DOHH2 (cell line): ENCODE results near the gene GOLGA8T.
"Not testable (repeated sequence)": the region's sequence is repeated elsewhere in the genome, so short reads cannot be mapped to it uniquely, and the experiment has no call there.

Experiments used
- H3F3A ChIP-seq: fragments of 200-600 bp; sonication (generic), shearing (Covaris generic); 2 replicates; pipeline ENCODE4 v1.6.0; 2016; ENCODE audit warnings: antibody characterized with exemption, mild to moderate bottlenecking; ENCODE audit not compliant: control insufficient read depth, insufficient read depth
- H3K27ac ChIP-seq: fragments of 200-600 bp; sonication (generic); 2 replicates; pipeline ENCODE4 v1.5.1; 2014; ENCODE audit warnings: low read depth, mild to moderate bottlenecking, low read length, moderate library complexity
- H3K27me3 ChIP-seq: fragments of 200-600 bp; sonication (generic); 2 replicates; pipeline ENCODE4 v1.6.1; 2014; ENCODE audit warnings: mild to moderate bottlenecking, low read length, mixed read lengths; ENCODE audit not compliant: control insufficient read depth
- H3K36me3 ChIP-seq: fragments of 200-600 bp; sonication (generic); 2 replicates; pipeline ENCODE4 v1.6.1; 2014; ENCODE audit warnings: mild to moderate bottlenecking, low read length, moderate library complexity, mixed read lengths; ENCODE audit not compliant: control insufficient read depth
- H3K4me1 ChIP-seq: fragments of 200-600 bp; sonication (generic); 2 replicates; pipeline ENCODE4 v1.6.1; 2014; ENCODE audit warnings: mild to moderate bottlenecking, low read length, mixed read lengths; ENCODE audit not compliant: control insufficient read depth
- H3K4me2 ChIP-seq: fragments of 200-600 bp; sonication (generic); 2 replicates; pipeline ENCODE4 v1.6.0; 2014; ENCODE audit warnings: mild to moderate bottlenecking, low read length, moderate library complexity
- H3K4me3 ChIP-seq: fragments of 200-600 bp; sonication (generic); 2 replicates; pipeline ENCODE4 v1.5.1; 2014; ENCODE audit warnings: mild to moderate bottlenecking, low read length, mixed read lengths
- H3K79me2 ChIP-seq: fragments of 200-600 bp; sonication (generic); 2 replicates; pipeline ENCODE4 v1.6.1; 2014; ENCODE audit warnings: mild to moderate bottlenecking, low read length, mixed read lengths; ENCODE audit not compliant: control insufficient read depth
- H3K9me2 ChIP-seq: fragments of 200-600 bp; sonication (generic); replicated peaks from 2 replicates; pipeline ENCODE4 v1.6.1; 2014; ENCODE audit warnings: mild to moderate bottlenecking, low read length, mixed read lengths; ENCODE audit not compliant: control insufficient read depth
- H3K9me3 ChIP-seq: fragments of 200-600 bp; sonication (generic); 2 replicates; pipeline ENCODE4 v1.6.1; 2014; ENCODE audit warnings: antibody characterized with exemption, low read length, mixed read lengths; ENCODE audit not compliant: control insufficient read depth, insufficient read depth
- H4K20me1 ChIP-seq: fragments of 200-600 bp; sonication (generic); 2 replicates; pipeline ENCODE4 v1.6.0; 2014; ENCODE audit warnings: low read depth, mild to moderate bottlenecking, antibody characterized with exemption, low read length, moderate library complexity; ENCODE audit not compliant: control insufficient read depth, insufficient read depth

GOLGA8T gene

GRCh38 chr15:30162479-30163357 is 27.9 kb downstream of the GOLGA8T start:
- not testable (repeated sequence) for H3K79me2 ChIP-seq, H4K20me1 ChIP-seq, H3K9me3 ChIP-seq, H3K27ac ChIP-seq, H3K9me2 ChIP-seq, H3K4me2 ChIP-seq, H3K4me3 ChIP-seq, H3K27me3 ChIP-seq, H3F3A ChIP-seq, H3K36me3 ChIP-seq, H3K4me1 ChIP-seq

- H3K4me2 ChIP-seq, H3K9me3 ChIP-seq, H3K27ac ChIP-seq, H3K79me2 ChIP-seq, H3K36me3 ChIP-seq, H3K4me3 ChIP-seq, H3K27me3 ChIP-seq, H3K4me1 ChIP-seq, H3K9me2 ChIP-seq, H4K20me1 ChIP-seq, H3F3A ChIP-seq: not testable (repeated sequence)
Measured at GRCh38 chr15:30163759-30164158, 28.9 kb downstream of the GOLGA8T start.

- not testable (repeated sequence) for H3F3A ChIP-seq, H3K4me1 ChIP-seq, H3K4me3 ChIP-seq, H3K9me3 ChIP-seq, H4K20me1 ChIP-seq, H3K9me2 ChIP-seq, H3K36me3 ChIP-seq, H3K27me3 ChIP-seq, H3K79me2 ChIP-seq, H3K4me2 ChIP-seq, H3K27ac ChIP-seq
Measured at GRCh38 chr15:30164257-30164656, 29.4 kb downstream of the GOLGA8T start.

GRCh38 chr15:30167403-30167802 is 32.6 kb downstream of the GOLGA8T start:
- H3K9me3 ChIP-seq, H3K36me3 ChIP-seq, H3K4me3 ChIP-seq, H3K4me1 ChIP-seq, H3K27me3 ChIP-seq, H4K20me1 ChIP-seq, H3F3A ChIP-seq, H3K9me2 ChIP-seq, H3K27ac ChIP-seq, H3K79me2 ChIP-seq, H3K4me2 ChIP-seq: not testable (repeated sequence)

- H3K27ac ChIP-seq, H3K79me2 ChIP-seq, H3K27me3 ChIP-seq, H3K9me3 ChIP-seq, H4K20me1 ChIP-seq, H3F3A ChIP-seq, H3K36me3 ChIP-seq, H3K4me1 ChIP-seq, H3K9me2 ChIP-seq, H3K4me2 ChIP-seq, H3K4me3 ChIP-seq: not testable (repeated sequence)
Measured at GRCh38 chr15:30167886-30168285, 33.0 kb downstream of the GOLGA8T start.

- not testable (repeated sequence) for H3K4me1 ChIP-seq, H3K36me3 ChIP-seq, H3K27ac ChIP-seq, H3K9me2 ChIP-seq, H3F3A ChIP-seq, H3K4me2 ChIP-seq, H3K79me2 ChIP-seq, H4K20me1 ChIP-seq, H3K27me3 ChIP-seq, H3K4me3 ChIP-seq, H3K9me3 ChIP-seq
Measured at GRCh38 chr15:30171452-30171851, 36.6 kb downstream of the GOLGA8T start.

GRCh38 chr15:30173041-30173608 is 38.3 kb downstream of the GOLGA8T start:
- H3K27ac ChIP-seq, H3K4me3 ChIP-seq, H3K79me2 ChIP-seq: not testable (repeated sequence)

GRCh38 chr15:30175291-30175690 is 40.4 kb downstream of the GOLGA8T start:
- not testable (repeated sequence) for H3F3A ChIP-seq, H4K20me1 ChIP-seq, H3K27me3 ChIP-seq, H3K79me2 ChIP-seq, H3K4me3 ChIP-seq, H3K36me3 ChIP-seq, H3K4me1 ChIP-seq, H3K27ac ChIP-seq, H3K9me2 ChIP-seq, H3K4me2 ChIP-seq, H3K9me3 ChIP-seq

More at GRCh38 chr15:30173041-30173608, 38.3 kb downstream of the GOLGA8T start:
- not testable (repeated sequence) for H3K9me3 ChIP-seq, H3K36me3 ChIP-seq, H3K27me3 ChIP-seq, H3K4me2 ChIP-seq, H3F3A ChIP-seq, H3K9me2 ChIP-seq, H3K4me1 ChIP-seq, H4K20me1 ChIP-seq
